Adipocyte (in vitro differentiated cells): ENCODE results near the gene ACCS.

Experiments used
- DNase-seq: peaks from one replicate; pipeline ENCODE4 v3.0.0-alpha.2; 2015; ENCODE audit warnings: low read depth
- H3K27me3 ChIP-seq: replicated peaks from 2 replicates; pipeline ENCODE4 v1.7.0; 2013; ENCODE audit warnings: mild to moderate bottlenecking, low read length, moderate library complexity; ENCODE audit not compliant: control insufficient read depth, insufficient read depth
- H3K36me3 ChIP-seq: 2 replicates; pipeline ENCODE4 v1.7.0; 2013; ENCODE audit warnings: low read length, mild to moderate bottlenecking, moderate library complexity; ENCODE audit not compliant: control insufficient read depth, insufficient read depth, severe bottlenecking
- H3K4me1 ChIP-seq: 2 replicates; pipeline ENCODE4 v1.7.0; 2013; ENCODE audit warnings: mild to moderate bottlenecking, low read length, moderate library complexity; ENCODE audit not compliant: control insufficient read depth, insufficient read depth
- H3K4me3 ChIP-seq: 2 replicates; pipeline ENCODE4 v1.7.0; 2013; ENCODE audit warnings: mild to moderate bottlenecking, low read length, moderate library complexity
- H3K9ac ChIP-seq: 2 replicates; pipeline ENCODE4 v1.7.0; 2013; ENCODE audit warnings: mild to moderate bottlenecking, low read length, moderate library complexity
- H3K9me3 ChIP-seq: 2 replicates; pipeline ENCODE4 v1.7.0; 2013; ENCODE audit warnings: mild to moderate bottlenecking, low read length, moderate library complexity; ENCODE audit not compliant: control insufficient read depth

The ACCS gene

GRCh38 chr11:44094260-44094868 is 28.3 kb downstream of the ACCS start:
- H3K9ac ChIP-seq: no peak overlapping the region
- DNase-seq: peak; percentile 96
- H3K36me3 ChIP-seq: no peaks in the 10 kb centered on the region
- peaks cover 11% of the 10 kb centered on the region for H3K4me1 ChIP-seq
- H3K9me3 ChIP-seq: no peaks in the 10 kb centered on the region
- H3K4me3 ChIP-seq: no peak overlapping the region
- no peaks in the 10 kb centered on the region for H3K27me3 ChIP-seq

GRCh38 chr11:44095506-44096359 is 29.7 kb downstream of the ACCS start, which contains the start of gene EXT2:
Gene EXT2, plus strand, starts transcription at chr11:44095678. Its CDS starts 12,035 bp downstream, at chr11:44107713.
- Histone ChIP-seq H3K4me3 (peak within 1 kb of the TSS; percentile 89), H3K36me3 (no peaks in the 10 kb centered on the region), H3K9me3 (no peaks in the 10 kb centered on the region), H3K27me3 (no peaks in the 10 kb centered on the region), H3K4me1 (peaks cover 11% of the 10 kb centered on the region), H3K9ac (peak within 1 kb of the TSS; percentile 91)
- peak; percentile 94 for DNase-seq

- peak overlapping the region; percentile 89 for H3K4me3 ChIP-seq
- peak overlapping the region; percentile 91 for H3K9ac ChIP-seq
- H3K27me3 ChIP-seq: no peaks in the 10 kb centered on the region
- DNase-seq: peak; percentile 34
- H3K4me1 ChIP-seq: peaks cover 19% of the 10 kb centered on the region
- H3K9me3 ChIP-seq: no peaks in the 10 kb centered on the region
- H3K36me3 ChIP-seq: no peaks in the 10 kb centered on the region
Measured at GRCh38 chr11:44096360-44097185, 30.5 kb downstream of the ACCS start.

- no peaks in the 10 kb centered on the region for H3K27me3 ChIP-seq
- H3K36me3 ChIP-seq: no peaks in the 10 kb centered on the region
- DNase-seq: no peak
- peaks cover 19% of the 10 kb centered on the region for H3K4me1 ChIP-seq
- no peak overlapping the region for H3K4me3 ChIP-seq
- H3K9ac ChIP-seq: no peak overlapping the region
- H3K9me3 ChIP-seq: no peaks in the 10 kb centered on the region
Measured at GRCh38 chr11:44097821-44098220, 31.8 kb downstream of the ACCS start.

GRCh38 chr11:44101098-44101497 is 35.0 kb downstream of the ACCS start:
- Histone ChIP-seq H3K4me1 (peaks cover 22% of the 10 kb centered on the region), H3K9me3 (no peaks in the 10 kb centered on the region), H3K36me3 (no peaks in the 10 kb centered on the region), H3K9ac (no peak overlapping the region), H3K4me3 (no peak overlapping the region), H3K27me3 (no peaks in the 10 kb centered on the region)
- no peak for DNase-seq

- peaks cover 22% of the 10 kb centered on the region for H3K36me3 ChIP-seq
- no peaks in the 10 kb centered on the region for H3K27me3 ChIP-seq
- DNase-seq: peak; percentile 61
- peaks cover 15% of the 10 kb centered on the region for H3K4me1 ChIP-seq
- H3K9ac ChIP-seq: no peak overlapping the region
- H3K4me3 ChIP-seq: no peak overlapping the region
- H3K9me3 ChIP-seq: no peaks in the 10 kb centered on the region
Measured at GRCh38 chr11:44104481-44105294, 38.6 kb downstream of the ACCS start.

- H3K4me3 ChIP-seq: no peak overlapping the region
- DNase-seq: no peak
- H3K36me3 ChIP-seq: peaks cover 32% of the 10 kb centered on the region
- H3K4me1 ChIP-seq: peaks cover 6% of the 10 kb centered on the region
- H3K9me3 ChIP-seq: no peaks in the 10 kb centered on the region
- no peaks in the 10 kb centered on the region for H3K27me3 ChIP-seq
- no peak overlapping the region for H3K9ac ChIP-seq
Measured at GRCh38 chr11:44108260-44108659, 42.2 kb downstream of the ACCS start.

GRCh38 chr11:44110231-44110679 is 44.2 kb downstream of the ACCS start:
- DNase-seq: peak; percentile 77
- peaks cover 46% of the 10 kb centered on the region for H3K36me3 ChIP-seq

GRCh38 chr11:44112091-44112821 is 46.2 kb downstream of the ACCS start:
- no peaks in the 10 kb centered on the region for H3K4me1 ChIP-seq
- no peak overlapping the region for H3K9ac ChIP-seq
- H3K4me3 ChIP-seq: no peak overlapping the region
- no peaks in the 10 kb centered on the region for H3K9me3 ChIP-seq
- H3K27me3 ChIP-seq: no peaks in the 10 kb centered on the region
- DNase-seq: peak; percentile 72
- H3K36me3 ChIP-seq: peaks cover 60% of the 10 kb centered on the region

More at GRCh38 chr11:44110231-44110679, 44.2 kb downstream of the ACCS start:
- H3K9ac ChIP-seq: no peak overlapping the region
- no peaks in the 10 kb centered on the region for H3K4me1 ChIP-seq
- H3K4me3 ChIP-seq: no peak overlapping the region
- H3K9me3 ChIP-seq: no peaks in the 10 kb centered on the region
- H3K27me3 ChIP-seq: no peaks in the 10 kb centered on the region

- Histone ChIP-seq H3K4me3 (no peak overlapping the region), H3K36me3 (peaks cover 63% of the 10 kb centered on the region), H3K9ac (no peak overlapping the region), H3K27me3 (no peaks in the 10 kb centered on the region), H3K4me1 (no peaks in the 10 kb centered on the region), H3K9me3 (no peaks in the 10 kb centered on the region)
- no peak for DNase-seq
Measured at GRCh38 chr11:44113018-44113417, 46.9 kb downstream of the ACCS start.
